Brain microvascular endothelial cell (primary cell): ENCODE data around the gene REG3A.

Experiments
- DNase-seq: peaks from one replicate; pipeline ENCODE4 v3.0.0-alpha.2; 2020
- H3K27ac ChIP-seq: fragments of 250-450 bp; sonication (Bioruptor Pico); 2 replicates; pipeline ENCODE4 v1.5.1; 2020; ENCODE audit warnings: mild to moderate bottlenecking, moderate library complexity
- H3K27me3 ChIP-seq: fragments of 250-450 bp; sonication (Bioruptor Pico); replicated peaks from 2 replicates; pipeline ENCODE4 v1.5.1; 2020; ENCODE audit warnings: mild to moderate bottlenecking
- H3K36me3 ChIP-seq: fragments of 250-450 bp; sonication (Bioruptor Pico); replicated peaks from 2 replicates; pipeline ENCODE4 v1.5.1; 2020; ENCODE audit warnings: mild to moderate bottlenecking
- H3K4me3 ChIP-seq: 2 replicates; pipeline ENCODE4 v1.5.1; 2011; ENCODE audit warnings: low read depth, mild to moderate bottlenecking, control low read depth, low read length, moderate library complexity
- CTCF ChIP-seq: IDR thresholded peaks from 2 replicates; pipeline ENCODE4 v1.5.1; 2011; ENCODE audit warnings: low read depth, mild to moderate bottlenecking, moderate library complexity, low read length, control low read depth, inconsistent platforms; ENCODE audit errors: missing control alignments
- in situ Hi-C: cut with HindIII; loops from 2 replicates; pipeline ENCODE4 v1.10.0; 2017; ENCODE audit warnings: low sequenced_read_pairs, low pct_ligation_motif_present

Gene REG3A

GRCh38 chr2:79129260-79129659, 30.3 kb downstream of the REG3A start:
- H3K27ac ChIP-seq = no peak overlapping the region
- no peaks in the 10 kb centered on the region for H3K36me3 ChIP-seq
- no peak for DNase-seq
- in situ Hi-C loops = no loop called here
- H3K27me3 ChIP-seq = no peaks in the 10 kb centered on the region
- no peak for TF ChIP-seq CTCF
- H3K4me3 ChIP-seq = no peak overlapping the region

- Histone ChIP-seq H3K27me3 (no peaks in the 10 kb centered on the region), H3K36me3 (no peaks in the 10 kb centered on the region), H3K27ac (no peak overlapping the region), H3K4me3 (no peak overlapping the region)
- TF ChIP-seq CTCF = no peak
- DNase-seq = no peak
- in situ Hi-C loops = no loop called here
Measured at GRCh38 chr2:79128406-79128805, 31.1 kb downstream of the REG3A start.

GRCh38 chr2:79125721-79125985, 33.9 kb downstream of the REG3A start:
- no peak for TF ChIP-seq CTCF
- no peaks in the 10 kb centered on the region for H3K27me3 ChIP-seq
- no peak overlapping the region for H3K27ac ChIP-seq
- H3K36me3 ChIP-seq = no peaks in the 10 kb centered on the region
- no peak for DNase-seq
- in situ Hi-C loops = no loop called here
- no peak overlapping the region for H3K4me3 ChIP-seq

DNA sequence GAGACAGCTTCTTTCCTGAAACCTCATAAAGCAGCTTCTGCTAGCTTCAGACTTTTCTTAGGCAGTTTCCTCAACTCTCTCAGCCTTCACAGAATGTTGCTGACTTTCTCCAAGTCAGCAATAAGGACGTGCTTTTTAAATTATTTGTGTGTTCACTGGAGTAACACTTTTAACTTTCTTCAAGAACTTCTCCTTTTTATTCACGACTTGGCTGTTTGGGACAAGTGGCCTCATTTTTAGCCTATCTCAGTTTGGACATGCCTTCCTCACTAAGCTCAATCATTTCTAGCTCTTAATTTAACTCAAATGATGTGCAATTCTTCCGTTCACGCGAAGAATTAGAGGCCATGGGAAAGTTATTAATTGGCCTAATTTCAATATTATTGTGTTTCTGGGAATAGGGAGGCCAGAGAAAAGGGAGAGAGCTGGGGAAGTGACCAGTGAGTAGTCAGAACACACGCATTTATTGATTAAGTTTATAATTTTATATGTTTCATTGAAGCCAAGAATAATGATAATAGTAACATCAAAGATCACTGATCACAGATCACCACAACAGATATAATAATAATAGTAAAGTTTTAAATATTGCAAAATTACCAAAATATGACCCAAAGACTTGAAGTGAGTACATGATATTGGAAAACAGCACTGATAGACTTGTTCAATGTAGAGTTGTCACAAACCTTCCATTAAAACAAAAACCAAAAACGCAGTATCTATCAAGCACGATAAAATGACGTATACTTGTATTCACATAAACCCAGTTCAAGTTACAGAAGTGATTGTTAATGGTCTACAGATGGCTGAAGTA, 34.4 kb downstream of the REG3A start:
- Histone ChIP-seq H3K4me3 (no peak overlapping the region), H3K36me3 (no peaks in the 10 kb centered on the region), H3K27me3 (no peaks in the 10 kb centered on the region), H3K27ac (no peak overlapping the region)
- DNase-seq = no peak
- in situ Hi-C loops = no loop called here
- TF ChIP-seq CTCF = no peak

DNA sequence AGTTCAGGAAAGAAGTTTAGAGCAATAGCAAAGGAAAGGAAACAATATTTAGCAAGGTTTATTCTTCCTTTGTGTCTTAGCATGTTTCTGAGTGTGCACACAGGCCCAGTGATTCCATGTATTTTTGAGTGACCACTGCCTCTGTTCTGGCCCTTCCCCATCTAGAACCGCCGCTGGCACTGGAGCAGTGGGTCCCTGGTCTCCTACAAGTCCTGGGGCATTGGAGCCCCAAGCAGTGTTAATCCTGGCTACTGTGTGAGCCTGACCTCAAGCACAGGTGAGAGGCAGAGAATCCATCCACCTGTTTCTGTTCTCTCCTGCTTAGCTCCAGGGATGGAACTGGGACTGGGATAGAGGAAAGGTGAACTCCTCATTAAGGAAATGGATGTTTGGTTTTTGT, 36.9 kb downstream of the REG3A start:
- no peak overlapping the region for H3K27ac ChIP-seq
- no peak for TF ChIP-seq CTCF
- no peak for DNase-seq
- in situ Hi-C loops = no loop called here
- no peak overlapping the region for H3K4me3 ChIP-seq
- H3K36me3 ChIP-seq = no peaks in the 10 kb centered on the region
- H3K27me3 ChIP-seq = no peaks in the 10 kb centered on the region

DNA sequence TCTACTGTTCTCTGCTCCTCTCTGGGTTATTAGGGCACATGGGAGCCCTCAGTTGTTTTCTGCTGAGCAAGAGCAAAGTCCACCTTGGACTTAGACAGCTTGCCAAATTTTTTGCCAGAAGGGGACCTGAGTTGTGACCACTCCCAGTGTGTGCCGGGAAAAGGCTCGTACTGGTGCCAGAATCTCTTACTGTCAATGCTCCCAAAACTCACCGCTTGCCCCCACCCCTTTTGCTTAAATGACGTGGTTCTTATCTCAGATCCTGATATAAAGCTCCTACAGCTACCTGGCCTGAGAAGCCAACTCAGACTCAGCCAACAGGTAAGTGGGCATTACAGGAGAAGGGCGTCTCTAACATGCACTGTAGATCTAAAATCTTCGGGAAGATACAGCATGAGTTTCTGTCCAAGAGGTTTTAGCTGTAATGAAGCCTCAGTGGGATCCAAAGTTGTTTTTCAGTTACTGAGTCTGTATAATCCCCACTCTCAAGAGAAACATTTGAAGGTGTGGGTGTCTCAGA, 39.3 kb downstream of the REG3A start, which contains the start of gene REG1A:
Gene REG1A, plus strand, starts transcription at position 295 of the 520 bp plus-strand sequence. CDS start 374 bp downstream, outside the sequence.
- Histone ChIP-seq H3K27ac (no peak within 1 kb of the TSS), H3K4me3 (no peak within 1 kb of the TSS), H3K36me3 (no peaks in the 10 kb centered on the region), H3K27me3 (no peaks in the 10 kb centered on the region)
- in situ Hi-C loops = no loop called here
- no peak for TF ChIP-seq CTCF
- DNase-seq = no peak
